GM18868 (cell line): Measurements from ENCODE around the gene IQGAP3.
"Not testable (repeated sequence)": the region's sequence is repeated elsewhere in the genome, so short reads cannot be mapped to it uniquely, and the experiment has no call there.

ENCODE experiments used
- ATAC-seq: cut with Tn5 transposase; IDR thresholded peaks from one replicate; pipeline ENCODE4 v1.9.1; 2021; ENCODE audit warnings: mild to moderate bottlenecking, moderate library complexity; ENCODE audit not compliant: unreplicated experiment

IQGAP3 gene

DNA sequence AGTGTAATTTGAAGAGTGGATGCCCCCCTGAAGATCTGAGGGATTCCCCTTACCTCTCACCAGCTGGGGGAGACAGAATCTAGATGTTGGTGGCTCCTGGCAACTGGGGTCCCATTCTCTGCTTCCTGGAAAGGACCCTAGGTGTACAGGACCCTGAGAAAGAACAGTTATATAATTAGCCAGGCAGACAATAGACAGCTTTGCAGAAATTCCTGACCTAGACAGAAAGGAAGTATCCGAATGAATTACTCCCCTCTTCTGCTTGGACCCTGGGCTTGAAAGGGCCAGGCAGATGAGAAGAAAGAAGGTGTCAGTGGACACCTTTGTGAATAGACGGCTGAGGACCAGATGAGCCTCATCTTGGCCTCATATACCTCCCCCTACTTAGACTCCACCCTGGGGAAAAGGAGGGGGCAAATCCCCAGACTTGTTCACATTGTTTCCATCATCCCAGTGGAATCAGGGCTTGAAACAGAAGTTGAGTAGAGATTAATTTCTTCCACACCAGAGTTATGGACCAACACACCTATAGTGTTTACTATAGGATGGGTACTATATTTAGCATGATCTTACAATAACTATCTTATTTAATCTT lies 1.8 kb upstream of the IQGAP3 start:
- no peak for ATAC-seq

DNA sequence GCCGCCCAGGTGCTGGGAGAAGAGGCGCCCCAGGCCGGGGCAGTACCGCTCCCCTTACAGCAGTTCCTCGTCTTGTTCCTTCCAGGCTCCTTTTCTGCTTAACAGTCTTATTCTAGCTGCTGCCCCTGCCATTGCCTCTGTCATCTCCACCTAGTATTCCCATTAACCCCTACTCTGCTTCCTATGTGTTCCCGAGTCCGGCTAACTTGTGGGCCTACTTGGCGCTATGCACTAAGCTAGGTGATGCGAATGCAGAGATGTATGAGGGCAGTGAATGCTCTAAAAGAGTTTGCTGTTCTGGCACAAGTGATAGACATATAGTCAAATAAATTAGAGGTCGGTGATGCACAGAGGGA lies 276 bp upstream of the IQGAP3 start:
- ATAC-seq = no peak

DNA sequence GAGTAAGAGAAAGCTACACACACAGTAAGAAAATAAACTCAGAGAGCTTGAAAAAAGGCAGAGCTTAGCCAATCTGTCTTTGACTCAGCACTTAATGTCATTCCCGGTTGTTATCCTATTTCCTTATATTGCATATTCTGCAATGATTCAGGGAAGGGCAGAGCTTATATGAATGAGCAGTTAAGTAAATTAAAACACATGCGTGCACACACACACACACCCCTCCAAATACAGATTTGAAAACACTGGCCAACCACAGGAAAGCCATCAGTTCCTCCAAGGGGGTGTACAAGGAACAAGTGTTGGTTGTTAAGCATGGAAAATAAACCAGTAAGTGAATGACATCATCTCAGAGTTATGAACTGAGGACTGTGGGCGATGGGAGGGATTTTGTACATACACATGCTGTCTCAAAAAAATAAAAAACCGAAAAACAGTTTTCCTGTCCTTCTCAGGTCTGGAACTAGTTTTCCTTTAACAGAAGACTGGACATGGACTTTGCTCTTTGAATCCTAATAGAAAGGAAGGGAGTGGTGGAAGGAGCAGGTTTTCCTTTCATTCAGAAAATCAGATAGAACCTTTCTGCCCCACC lies 1.0 kb downstream of the IQGAP3 start:
- no peak for ATAC-seq

DNA sequence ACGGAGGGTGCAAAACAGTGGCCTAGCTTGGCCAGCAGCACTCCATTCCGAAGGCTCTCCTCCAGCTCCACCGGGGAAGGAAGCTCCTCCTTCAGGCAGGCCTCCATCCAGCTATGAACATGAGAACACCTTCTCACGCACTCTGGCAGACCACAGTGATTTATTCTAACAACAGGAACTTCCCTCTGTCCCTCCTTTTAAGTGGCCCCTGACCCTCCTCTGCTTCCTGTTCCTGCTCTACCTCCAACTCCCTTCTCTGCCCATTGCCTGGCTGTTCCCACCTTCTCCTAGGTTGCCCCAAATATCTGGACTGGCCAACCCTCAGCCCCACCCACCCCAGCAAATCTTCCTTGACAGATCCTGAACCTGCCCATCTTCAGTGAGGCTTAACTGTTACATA lies 5.9 kb downstream of the IQGAP3 start:
- no peak for ATAC-seq

DNA sequence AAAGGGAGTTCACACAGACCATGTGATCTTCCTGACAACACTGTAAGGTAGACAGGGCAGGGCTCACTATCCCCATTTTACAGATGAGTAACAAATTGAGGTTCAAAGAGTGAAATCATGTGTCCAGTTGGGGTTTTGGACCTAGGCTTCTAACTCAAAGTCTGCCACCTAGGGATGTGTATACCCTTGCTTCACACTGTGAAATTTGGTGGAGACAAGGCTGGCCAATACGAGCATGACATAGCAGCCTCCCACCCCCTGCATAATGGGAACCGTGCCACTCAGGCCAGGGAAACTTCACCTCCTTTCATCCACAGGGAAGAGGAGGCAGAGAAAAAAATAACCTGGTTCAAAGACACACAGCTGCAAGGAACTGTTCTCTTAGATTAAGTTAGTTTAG lies 6.8 kb downstream of the IQGAP3 start:
- no peak for ATAC-seq

DNA sequence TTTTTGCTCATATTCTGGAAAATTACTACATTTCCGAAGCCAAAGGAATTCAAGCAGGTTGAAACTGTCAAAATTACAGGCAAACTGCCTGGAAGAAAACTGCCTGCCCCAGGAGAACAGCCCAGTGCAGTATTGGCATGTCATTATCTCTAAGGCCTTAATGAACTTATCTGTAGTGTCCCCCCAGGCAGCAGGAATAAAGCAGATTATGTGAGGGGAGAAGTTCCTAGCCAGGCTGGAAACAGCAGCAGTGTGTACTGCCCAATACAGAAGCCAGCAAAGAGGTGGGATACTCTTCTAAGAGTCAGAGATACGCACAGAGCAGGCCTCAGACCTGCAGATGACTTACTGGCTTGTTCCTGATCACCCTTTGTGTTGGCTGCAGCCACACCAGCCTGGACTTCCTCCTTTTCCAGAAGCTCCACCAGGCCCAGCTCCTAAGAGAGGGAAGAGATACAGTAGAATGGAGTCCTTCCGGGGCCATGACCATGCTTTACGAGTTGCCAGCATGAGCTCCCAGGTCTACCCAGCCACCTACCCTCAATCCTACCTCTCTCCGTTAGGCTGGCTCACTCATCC lies 11.7 kb downstream of the IQGAP3 start:
- ATAC-seq = no peak

DNA sequence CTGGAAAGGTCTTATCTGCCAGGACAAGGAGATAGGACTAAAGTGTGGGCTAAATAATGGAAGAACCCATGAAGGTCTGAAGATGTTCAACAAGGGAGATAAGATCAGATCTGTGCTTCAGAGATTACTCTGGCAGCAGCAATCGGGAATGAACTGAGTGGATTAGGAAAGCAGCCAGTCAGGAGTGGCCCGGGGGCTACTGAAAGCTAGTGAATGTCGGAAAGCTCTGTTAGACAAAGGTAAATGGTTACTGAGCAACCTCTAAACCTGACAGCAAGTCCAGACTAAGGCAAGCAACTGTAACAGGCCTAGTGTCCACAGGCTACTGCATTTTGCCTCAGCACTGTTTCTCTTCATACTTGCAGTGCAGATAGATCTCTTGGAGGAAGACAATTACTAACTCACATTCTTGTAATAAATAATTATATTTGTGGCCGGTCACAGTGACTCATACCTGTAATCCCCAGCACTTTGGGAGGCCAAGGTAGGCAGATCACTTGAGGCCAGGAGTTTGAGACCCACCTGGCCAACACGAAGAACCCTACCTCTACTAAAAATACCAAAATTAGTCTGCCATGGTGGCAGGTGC lies 12.5 kb downstream of the IQGAP3 start:
- no peak for ATAC-seq

DNA sequence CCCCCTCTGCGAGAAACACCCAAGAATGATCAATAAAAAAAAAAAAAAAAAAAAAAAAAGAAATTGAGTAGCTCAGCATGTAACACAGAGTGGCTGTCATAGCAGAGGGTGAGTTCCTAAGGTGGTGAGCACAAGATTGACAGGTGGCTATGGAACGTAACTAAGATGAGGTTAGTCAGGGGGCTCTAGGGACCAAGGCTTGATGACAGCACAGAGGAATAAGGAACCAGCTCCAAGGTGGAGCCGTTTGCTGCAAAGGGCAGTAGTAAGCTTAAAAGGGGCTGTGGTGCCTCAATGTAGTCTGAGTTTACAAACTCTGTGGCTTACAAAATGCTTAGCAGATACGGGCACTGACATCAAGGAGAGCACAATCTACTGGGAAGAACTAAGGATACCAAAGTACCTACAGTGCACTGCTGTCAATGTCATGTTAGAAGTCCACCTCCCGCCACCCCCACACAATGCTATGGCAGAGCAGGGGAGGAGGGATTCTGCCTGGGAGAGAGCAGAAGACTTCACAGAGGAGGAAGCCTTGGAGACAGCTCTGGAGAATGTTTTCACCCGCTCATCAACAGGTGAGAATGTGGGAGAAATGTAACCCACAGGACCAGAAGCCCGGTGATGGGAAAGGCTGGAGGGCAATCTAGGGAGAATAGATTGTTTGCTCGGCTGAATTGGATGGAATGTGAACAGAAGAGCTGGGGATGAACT lies 13.1 kb downstream of the IQGAP3 start:
- ATAC-seq = no peak

DNA sequence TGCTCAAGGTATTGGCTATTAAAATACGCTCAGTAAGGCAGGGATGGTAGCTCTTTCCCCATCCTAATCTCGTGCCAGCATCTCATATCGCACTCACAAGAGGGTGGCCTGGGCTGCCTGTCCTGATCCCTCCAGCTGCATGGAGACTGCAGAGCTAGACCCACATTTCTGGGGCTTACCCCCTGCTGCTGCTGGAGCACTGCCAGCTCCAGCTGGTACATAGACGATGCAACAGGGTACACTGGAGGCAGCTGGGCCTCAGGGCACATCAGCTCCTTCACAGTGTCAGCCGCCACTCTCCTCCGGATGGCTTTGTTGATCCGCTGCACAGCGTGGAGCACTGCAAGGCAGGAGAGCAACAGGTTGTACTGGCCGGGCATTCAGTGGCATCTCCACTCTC lies 16.0 kb downstream of the IQGAP3 start:
- ATAC-seq = no peak

DNA sequence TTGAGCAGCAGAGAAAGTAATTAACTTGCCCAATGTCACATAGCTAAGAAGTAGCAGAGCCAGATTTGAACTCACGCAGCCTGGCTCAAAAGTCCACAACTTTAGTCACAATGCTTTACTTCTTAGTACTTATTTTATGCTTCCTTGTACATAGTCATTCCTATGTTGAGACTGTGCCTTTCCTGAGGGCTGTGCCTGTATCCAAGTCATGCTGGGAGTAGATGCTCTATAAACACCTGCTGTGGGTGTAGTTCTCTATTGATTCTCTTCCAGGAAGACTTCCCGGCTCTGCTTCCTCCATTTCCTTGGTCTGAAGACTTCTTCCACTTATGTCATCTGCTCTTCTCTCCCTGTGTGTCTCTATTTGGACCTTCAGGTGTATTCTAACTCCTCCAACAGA lies 16.6 kb downstream of the IQGAP3 start:
- no peak for ATAC-seq

DNA sequence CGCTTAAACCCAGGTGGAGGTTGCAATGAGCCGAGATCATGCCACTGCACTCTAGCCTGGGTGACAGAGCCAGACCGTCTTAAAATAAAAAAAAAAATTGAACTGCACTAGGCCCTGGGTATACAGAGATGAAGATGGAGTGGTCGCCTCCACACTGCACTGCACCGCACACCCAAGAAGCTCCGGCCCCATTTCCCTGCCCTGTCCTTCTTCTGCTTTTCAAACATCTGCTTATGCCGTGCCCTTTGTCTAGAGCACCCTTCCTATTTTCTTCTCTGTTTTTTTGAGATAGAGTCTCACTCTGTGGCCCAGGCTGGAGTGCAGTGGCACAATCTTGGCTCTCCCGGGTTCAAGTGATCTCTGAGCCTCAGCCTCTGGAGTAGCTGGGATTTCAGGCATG lies 17.4 kb downstream of the IQGAP3 start:
- ATAC-seq = no peak

DNA sequence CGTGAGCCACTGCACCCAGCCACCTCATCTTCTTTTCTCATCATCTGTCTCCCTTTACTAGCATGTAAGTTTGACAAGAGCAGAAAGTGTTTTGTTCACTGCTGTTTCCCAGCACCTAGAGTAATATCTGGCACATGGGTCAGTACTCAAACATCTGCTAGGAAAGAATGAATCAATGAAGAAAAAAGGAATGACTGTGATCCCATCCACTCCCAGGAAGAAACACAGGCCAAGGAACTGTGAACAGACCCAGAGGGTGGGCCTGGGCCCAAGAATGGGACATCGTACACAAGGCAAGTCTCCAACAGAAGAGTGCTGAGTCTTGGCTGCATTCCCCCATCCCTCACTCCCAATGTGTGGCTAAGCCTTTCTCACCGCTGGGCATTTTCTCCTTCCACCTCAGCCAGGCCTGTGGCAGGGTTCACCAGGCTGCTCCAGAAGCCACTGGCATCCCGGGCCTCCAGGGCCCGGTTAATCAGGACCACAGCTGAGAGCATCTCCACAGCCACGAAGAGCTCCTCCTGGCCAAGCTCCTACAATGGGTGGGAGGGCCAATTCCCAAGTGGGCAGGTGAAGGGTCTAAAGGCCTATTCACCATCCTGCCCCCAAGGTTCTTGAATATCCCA lies 18.4 kb downstream of the IQGAP3 start:
- ATAC-seq = no peak

DNA sequence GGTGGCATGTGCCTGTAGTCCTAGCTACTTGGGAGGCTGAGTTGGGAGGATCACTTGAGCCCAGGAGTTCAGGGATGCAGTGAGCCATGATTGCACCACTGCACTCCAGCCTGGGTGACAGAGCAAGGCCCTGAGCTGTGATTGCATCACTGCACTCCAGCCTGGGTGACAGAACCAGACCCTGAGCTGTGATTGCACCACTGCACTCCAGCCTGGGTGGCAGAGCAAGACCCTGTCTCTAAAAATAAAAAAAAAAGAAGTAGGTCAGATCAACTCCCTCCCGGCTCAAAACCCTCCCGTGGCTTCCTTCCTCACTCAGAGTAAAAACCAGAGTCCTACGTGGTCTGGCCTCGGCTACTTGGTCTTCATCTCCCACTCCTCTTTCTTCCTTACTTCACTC lies 19.4 kb downstream of the IQGAP3 start:
- ATAC-seq = not testable (repeated sequence)

DNA sequence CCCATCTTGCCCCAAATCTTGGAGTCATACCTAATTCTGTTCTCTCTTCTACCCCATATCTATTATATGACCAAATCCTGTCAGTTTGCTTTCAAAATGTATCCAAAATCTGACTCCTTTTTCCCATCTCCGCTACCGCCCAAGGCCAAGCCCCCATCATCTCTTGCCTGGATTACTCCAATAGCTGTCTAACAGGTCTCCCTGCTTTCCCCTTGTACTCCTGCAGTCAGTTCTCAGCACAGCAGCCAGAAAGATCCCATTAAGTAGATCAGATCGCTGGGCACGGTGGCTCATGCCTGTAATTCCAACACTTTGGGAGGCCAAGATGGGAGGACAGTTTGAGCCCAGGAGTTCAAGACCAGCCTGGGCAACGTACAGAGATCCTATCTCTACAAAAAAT lies 19.8 kb downstream of the IQGAP3 start:
- no peak for ATAC-seq

DNA sequence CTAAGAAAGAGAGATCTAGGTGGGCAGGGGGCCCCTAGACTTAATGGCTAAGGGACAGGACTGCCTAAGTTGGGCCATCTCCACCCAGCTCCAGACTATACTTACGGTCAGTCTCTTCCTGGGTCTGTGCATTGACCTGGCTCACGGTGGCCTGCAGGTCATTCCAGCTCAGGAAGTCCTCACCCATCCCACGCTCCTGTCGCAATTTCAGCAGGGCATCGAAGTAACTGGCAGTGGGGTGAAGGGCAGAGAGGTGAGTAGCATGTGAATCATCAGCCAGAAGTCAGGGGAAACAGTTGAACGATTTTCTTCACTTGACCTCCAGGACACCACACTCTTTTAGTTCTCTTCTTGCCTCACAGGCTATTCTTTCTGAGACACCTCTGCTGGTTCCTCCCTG lies 20.5 kb downstream of the IQGAP3 start:
- no peak for ATAC-seq

DNA sequence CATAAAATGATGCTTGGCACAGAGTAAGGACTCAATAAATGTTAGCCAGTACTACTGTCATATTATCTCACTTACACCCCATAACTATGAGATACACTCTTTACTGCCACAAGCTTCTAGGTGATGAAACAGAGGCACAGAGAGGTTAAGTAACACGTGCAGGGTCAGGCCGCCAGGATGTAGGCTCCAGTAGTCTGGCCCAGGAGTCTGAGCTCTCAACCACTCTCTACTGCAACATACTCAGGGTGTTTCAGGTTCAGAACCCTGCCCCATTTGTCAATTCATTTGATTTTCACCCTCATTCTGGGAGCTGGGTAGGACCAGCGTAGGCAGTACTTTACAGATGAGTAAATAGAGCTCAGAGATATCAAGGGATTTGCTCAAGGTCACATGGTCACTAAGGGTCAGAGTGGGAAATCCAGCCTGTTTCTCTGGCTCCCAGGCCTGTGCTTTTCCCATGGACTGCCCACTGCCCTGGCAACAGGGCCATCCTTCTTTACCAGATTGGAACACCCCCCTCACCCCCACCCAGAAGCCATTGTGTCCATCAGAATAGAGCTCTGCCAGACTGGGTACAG lies 21.2 kb downstream of the IQGAP3 start:
- ATAC-seq = no peak

DNA sequence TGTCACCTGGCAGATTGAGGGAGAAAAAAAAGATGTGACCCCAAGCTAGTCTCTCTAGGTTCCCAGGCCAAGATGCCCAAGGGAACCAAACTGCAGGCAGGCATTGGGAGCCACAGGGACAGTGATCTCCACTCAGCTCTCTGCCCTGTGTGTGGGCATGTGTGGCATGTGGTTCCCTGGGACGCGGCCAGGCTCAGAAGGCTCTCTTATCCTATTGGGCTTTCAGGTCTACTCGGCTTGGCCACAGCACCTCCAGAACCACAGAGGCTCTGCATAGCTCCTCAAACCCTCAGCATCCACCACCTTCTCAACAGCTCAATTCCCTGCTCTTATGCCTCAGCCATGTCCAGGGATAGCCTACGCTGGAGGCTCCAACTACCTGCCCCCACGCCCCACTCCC lies 22.0 kb downstream of the IQGAP3 start:
- no peak for ATAC-seq

DNA sequence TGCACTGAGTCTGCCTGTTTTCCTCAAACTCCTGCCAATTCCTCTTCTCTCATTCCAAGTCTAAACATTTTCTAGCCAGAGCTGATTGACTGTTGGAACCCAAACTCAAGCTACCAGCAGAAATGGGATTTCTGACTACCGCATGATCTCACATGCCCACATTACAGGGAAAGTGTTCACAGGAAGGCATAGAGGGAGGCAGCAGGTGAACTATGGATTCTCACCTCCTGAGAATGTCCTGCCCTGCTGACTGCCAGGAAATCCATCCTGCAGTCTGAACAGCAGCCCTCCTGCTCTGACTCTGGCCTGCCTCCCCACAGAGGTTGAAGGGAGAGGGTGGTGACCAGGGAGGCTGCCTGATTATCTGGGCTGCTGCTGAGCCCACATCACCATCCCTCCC lies 22.5 kb downstream of the IQGAP3 start:
- no peak for ATAC-seq

DNA sequence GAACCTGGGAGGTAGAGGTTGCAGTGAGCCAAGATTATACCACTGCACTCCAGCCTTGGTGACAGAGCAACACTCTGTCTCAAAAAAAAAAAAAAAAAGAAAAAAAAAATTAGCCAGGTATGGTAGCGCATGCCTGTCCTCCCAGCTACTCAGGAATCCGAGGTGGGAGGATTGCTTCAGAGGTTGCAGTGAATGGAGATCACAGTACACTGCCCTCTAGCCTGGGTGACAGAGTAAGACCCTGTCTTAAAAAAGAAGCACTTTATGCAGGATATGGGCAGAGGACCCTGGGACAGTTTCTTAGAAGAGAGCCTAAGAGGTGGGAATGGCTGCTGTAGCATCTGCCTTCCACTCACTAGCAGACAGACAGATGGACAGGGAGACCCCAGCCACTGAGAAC lies 23.0 kb downstream of the IQGAP3 start:
- no peak for ATAC-seq

DNA sequence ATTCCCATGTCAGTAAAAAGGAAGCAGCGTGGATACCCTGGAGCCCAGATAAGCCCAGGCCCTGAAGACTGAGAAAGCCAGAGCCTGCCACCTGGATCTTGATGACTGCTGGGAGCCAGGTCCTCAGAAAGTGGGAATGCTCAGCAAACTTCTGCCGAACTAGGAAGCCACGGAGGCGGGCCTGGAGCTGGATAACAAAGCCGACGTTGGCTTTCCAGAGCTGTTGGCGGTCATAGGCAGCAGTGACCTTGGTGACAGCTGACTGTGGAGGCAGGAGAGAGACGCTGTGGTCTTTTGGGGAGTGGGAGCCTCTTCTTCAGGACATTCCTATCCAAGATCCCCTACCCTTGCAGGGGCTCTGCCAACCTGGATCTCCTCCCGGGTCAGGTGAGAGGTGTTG lies 24.4 kb downstream of the IQGAP3 start:
- ATAC-seq = no peak

DNA sequence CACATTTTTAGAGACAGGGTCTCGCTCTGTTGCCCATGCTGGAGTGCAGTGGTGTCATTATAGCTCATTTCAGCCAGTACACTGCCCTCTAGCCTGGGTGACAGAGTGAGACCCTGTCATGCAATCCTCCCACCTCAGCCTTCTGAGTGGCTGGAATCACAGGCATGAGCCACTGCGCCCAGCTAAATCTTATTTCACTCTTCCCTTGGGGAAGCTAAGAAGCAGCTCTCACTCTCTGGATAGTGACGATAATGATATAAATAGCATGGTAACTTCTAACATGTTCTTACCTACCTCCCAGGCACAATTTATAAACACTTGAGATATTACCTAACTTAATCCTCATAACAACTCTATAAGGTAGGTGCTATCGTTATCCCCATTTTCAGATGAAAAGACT lies 24.9 kb downstream of the IQGAP3 start:
- ATAC-seq = no peak
